HUES6 (cell line): Measurements from ENCODE around the gene NR2F6.

Source experiments
- H3K27ac ChIP-seq: 2 replicates; pipeline ENCODE4 v1.7.0; 2013; ENCODE audit warnings: low read depth, mild to moderate bottlenecking, low read length, inconsistent platforms
- H3K27me3 ChIP-seq: 2 replicates; pipeline ENCODE4 v1.6.1; 2013; ENCODE audit warnings: low read length; ENCODE audit not compliant: control insufficient read depth, insufficient read depth
- H3K36me3 ChIP-seq: 2 replicates; pipeline ENCODE4 v1.6.1; 2013; ENCODE audit warnings: low read length; ENCODE audit not compliant: control insufficient read depth, insufficient read depth
- H3K4me1 ChIP-seq: 2 replicates; pipeline ENCODE4 v1.6.1; 2013; ENCODE audit warnings: low read length; ENCODE audit not compliant: control insufficient read depth, insufficient read depth
- H3K4me3 ChIP-seq: 2 replicates; pipeline ENCODE4 v1.5.1; 2013; ENCODE audit warnings: low read depth, low read length
- H3K9ac ChIP-seq: one replicate; pipeline ENCODE4 v1.6.1; 2013; ENCODE audit warnings: mild to moderate bottlenecking, low read length
- H3K9me3 ChIP-seq: 2 replicates; pipeline ENCODE4 v1.6.1; 2013; ENCODE audit warnings: low read depth, low read length; ENCODE audit not compliant: control insufficient read depth, insufficient read depth

Gene NR2F6

DNA sequence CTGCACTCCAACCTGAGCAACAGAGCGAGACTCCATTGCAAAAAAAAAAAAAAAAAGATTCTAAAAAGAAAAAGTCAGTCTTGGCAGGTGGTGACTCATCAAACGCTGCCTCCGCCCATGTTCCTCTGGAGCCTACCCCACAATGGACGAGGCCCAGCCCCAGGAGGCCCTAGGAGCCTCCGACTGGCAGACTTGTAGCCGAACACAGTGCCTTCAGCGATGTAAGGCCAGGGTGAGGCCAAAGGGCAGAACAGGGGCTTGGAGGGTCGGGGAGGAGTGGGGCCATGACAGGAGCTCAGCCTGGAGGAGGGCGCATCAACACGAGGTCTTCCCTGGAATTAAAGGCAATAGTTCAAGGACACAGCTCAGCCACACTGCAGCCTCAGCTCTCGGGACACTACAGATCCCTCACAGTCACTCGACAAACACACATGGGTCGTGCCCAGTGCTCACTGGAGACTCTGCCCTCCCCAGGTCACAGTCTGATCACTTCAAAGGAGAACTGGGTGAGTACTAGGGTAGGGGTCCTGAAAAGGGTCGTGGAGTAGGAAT, 25.4 kb downstream of the NR2F6 start:
- no peaks in the 10 kb centered on the region for H3K9me3 ChIP-seq
- H3K9ac ChIP-seq, result no peak overlapping the region
- no peaks in the 10 kb centered on the region for H3K27me3 ChIP-seq
- H3K4me1 ChIP-seq, result peaks cover 12% of the 10 kb centered on the region; the same call in 1 of the 2 replicates
- H3K36me3 ChIP-seq, result peaks cover 20% of the 10 kb centered on the region
- no peak overlapping the region for H3K4me3 ChIP-seq
- H3K27ac ChIP-seq, result no peak overlapping the region

DNA sequence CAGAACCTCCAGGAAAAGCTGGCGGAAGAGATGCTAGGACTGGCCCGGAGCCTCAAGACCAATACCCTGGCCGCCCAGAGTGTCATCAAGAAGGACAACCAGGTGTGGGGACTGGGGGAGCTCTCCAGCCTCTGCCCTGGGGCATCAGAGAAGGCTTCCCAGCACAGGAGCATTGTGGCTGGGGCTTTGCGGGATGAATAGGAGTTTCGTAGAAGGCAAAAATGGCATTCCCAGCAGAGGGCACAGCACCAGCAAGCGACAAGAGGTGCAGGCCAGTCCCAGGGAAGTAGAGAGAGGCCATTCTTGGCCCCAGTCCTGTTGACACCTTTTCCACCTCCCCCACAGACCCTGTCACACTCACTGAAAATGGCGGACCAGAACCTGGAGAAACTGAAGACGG, 26.4 kb downstream of the NR2F6 start:
- H3K27me3 ChIP-seq, result no peaks in the 10 kb centered on the region
- H3K4me1 ChIP-seq, result peaks cover 12% of the 10 kb centered on the region; the same call in 1 of the 2 replicates
- no peak overlapping the region for H3K9ac ChIP-seq
- no peak overlapping the region for H3K27ac ChIP-seq
- H3K9me3 ChIP-seq, result no peaks in the 10 kb centered on the region
- H3K4me3 ChIP-seq, result no peak overlapping the region
- peaks cover 20% of the 10 kb centered on the region for H3K36me3 ChIP-seq

DNA sequence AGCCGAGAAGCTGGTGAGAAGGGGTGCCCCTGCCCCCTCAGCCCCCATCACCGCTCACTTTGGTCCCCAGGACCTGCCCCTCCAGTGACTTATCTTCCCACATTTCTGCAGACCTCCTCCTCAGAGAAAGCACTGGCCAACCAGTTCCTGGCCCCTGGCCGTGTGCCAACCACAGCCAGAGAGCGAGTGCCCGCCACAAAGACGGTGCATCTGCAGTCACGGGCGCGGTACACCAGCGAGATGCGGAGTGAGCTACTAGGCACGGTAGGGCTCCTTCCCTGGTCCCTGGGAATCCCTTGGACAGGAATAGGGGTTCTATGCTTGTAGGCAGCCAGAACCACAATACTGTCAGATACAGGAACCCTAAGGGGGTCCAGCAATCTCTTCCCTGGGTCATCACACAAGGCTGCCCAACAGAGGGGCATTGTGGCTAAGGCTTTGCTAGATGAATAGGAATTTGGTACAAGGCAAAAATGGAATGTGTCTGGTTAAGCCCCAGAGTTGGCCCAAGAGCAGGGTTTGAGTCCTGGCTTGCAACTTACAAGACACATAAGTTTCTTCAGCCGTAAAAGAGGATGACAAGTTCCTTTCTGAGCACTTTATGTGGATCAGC, 29.6 kb downstream of the NR2F6 start:
- Histone ChIP-seq H3K36me3 (peaks cover 31% of the 10 kb centered on the region), H3K9me3 (no peaks in the 10 kb centered on the region), H3K9ac (no peak overlapping the region), H3K27me3 (no peaks in the 10 kb centered on the region), H3K4me1 (peaks cover 12% of the 10 kb centered on the region; the same call in 1 of the 2 replicates), H3K4me3 (peak overlapping the region; percentile 85), H3K27ac (no peak overlapping the region)

DNA sequence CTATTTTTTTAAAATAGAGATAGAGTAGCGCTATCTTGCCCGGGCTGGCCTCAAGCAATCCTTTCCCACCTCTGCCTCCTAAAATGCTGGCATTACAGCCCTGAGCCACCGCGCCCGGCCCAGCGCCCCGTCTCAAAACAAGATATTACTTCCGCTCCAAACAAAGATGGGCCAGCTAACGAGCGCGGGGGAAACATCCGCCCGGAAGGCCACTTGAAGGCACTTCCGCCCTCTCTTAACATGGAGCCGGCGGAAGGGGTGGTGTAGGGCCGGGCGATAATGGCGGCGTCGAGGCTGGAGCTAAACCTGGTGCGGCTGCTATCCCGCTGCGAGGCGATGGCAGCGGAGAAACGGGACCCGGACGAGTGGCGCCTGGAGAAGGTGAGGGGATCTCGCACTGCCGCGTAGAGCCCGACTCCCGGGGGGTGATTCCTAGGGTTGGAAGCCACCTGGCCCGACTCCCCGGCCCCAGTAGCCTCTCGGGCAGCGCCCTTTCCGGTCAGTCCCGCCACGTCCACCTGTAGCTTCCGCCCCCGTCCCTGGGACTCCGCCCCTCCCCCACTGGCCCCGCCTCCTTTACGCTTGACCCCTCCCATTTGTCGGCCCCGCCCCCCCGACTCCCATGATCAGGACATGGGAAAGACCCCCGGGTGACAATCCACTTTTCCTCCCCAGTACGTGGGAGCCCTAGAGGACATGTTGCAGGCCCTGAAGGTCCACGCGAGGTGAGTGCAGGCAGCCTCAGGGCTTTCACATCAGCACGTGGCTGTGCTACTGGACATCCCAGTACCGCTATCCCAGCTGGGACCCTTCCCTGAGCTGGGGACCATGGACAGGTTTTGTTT, 30.4 kb downstream of the NR2F6 start, which contains the start of gene USE1:
Gene USE1 (plus strand): TSS at position 231 of the 845 bp plus-strand sequence. CDS start 49 bp downstream, at position 280.
- Histone ChIP-seq H3K9ac (peak within 1 kb of the TSS; percentile 94), H3K4me3 (peak within 1 kb of the TSS; percentile 85), H3K27me3 (no peaks in the 10 kb centered on the region), H3K27ac (peak within 1 kb of the TSS; percentile 94), H3K4me1 (peaks cover 11% of the 10 kb centered on the region; the same call in 1 of the 2 replicates), H3K36me3 (peaks cover 36% of the 10 kb centered on the region), H3K9me3 (no peaks in the 10 kb centered on the region)

DNA sequence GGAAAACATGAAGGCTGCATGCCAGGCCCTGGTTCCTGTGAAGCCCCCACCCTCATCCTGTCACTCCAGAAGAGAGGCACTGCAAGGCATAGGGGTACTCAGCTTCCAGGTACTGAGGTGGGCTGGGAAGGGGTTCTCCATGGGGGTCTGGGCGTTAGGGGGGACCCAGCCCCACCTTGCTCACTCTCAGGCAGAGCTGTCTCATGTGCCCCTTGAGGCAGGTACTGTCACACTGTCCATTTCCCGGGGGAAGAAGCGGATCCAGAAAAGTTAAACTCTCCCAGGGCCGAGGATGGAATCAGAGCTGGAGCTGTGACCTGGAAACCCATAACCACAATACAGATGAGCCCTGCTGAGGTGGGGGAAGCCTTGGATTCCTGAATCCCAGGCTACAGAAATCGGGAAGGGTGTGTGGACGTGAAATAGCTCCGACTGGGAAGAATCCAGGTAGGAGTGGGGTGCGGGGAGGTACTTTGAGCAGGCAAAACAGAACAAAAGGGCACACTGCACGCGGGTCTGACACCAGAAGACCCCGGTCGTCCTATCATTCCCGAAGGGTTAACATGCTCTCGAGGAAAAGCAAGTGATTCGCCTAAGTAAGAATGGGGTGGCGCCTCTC, 31.1 kb downstream of the NR2F6 start:
- H3K36me3 ChIP-seq, result peaks cover 39% of the 10 kb centered on the region
- peak overlapping the region; percentile 94 for H3K9ac ChIP-seq
- peak overlapping the region; percentile 94 for H3K27ac ChIP-seq
- no peaks in the 10 kb centered on the region for H3K27me3 ChIP-seq
- H3K9me3 ChIP-seq, result no peaks in the 10 kb centered on the region
- H3K4me1 ChIP-seq, result peaks cover 12% of the 10 kb centered on the region
- H3K4me3 ChIP-seq, result peak overlapping the region; percentile 85

DNA sequence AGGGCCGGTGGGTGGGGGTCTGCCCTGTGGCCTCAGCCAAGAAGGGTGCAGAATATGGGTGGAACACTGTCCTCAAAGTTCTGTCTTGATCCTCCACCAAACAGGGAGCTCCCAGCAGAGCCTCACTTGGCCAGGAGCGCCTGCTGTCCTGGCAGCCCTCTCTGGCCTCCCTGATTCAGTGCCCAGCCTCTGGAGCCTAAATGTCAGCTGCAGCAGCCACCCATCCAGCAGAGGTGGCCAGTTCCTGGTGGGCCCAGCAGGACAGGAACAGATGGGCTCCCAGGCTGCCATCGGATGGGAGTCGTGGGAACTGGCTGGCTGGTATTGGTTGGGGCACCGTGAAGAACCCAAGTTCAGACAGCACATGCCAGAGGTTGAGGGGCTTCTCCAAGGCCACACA, 32.4 kb downstream of the NR2F6 start:
- Histone ChIP-seq H3K36me3 (peaks cover 32% of the 10 kb centered on the region), H3K4me3 (no peak overlapping the region), H3K9ac (no peak overlapping the region), H3K27me3 (no peaks in the 10 kb centered on the region), H3K9me3 (no peaks in the 10 kb centered on the region), H3K27ac (no peak overlapping the region), H3K4me1 (peaks cover 17% of the 10 kb centered on the region)

DNA sequence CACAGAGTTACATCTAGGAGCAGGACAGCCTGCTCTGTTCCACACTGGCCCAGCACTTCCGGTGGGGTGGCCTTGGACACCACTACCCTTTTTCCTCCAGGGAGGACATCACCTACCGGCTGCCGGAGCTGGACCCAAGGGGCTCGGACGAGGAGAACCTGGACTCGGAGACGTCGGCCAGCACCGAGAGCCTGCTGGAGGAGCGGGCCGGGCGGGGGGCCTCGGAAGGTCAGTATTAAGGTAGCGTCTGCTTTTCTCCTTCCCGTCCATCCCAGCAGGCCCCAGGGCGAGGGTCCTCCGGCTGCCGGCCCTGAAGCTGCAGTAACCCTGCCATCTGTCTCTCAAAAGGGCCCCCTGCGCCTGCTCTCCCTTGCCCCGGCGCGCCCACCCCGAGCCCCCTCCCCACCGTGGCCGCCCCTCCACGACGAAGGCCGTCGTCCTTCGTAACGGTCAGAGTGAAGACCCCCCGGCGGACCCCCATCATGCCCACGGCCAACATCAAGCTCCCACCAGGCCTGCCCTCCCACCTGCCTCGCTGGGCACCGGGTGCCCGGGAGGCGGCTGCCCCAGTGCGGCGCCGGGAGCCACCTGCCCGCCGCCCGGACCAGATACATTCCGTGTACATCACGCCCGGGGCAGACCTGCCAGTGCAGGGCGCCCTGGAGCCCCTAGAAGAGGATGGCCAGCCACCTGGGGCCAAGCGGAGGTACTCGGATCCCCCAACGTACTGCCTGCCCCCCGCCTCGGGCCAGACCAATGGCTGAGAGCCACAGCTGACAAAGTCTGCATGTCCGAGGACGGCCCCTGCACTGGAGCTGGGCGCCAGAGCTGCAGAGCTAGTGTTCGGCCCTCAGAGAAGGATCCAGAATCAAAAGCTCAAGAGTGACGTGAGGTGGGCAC, 33.9 kb downstream of the NR2F6 start:
- Histone ChIP-seq H3K36me3 (peaks cover 24% of the 10 kb centered on the region), H3K27me3 (no peaks in the 10 kb centered on the region), H3K4me3 (no peak overlapping the region), H3K27ac (no peak overlapping the region), H3K9ac (no peak overlapping the region), H3K4me1 (peaks cover 17% of the 10 kb centered on the region), H3K9me3 (no peaks in the 10 kb centered on the region)

DNA sequence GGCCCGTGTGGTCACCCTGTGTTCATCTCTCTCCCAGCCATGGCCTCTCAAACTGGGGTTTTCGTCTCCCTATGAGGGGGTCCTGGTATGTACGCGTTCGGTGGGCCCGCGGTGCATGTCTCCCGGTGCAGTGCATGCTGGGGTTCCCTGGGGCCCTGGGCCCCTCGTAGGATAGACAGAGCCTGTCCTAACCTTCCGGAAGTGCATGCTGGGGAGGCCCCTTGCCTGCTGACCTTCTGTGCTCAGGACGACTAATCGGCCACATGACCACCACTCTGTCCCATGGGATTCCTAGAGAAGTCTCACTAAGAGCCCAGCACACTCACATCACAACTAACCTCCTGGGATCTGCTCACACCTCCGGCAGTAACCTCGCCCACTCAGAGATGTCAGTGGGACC, 35.4 kb downstream of the NR2F6 start:
- Histone ChIP-seq H3K27me3 (no peaks in the 10 kb centered on the region), H3K4me1 (peaks cover 9% of the 10 kb centered on the region), H3K9ac (no peak overlapping the region), H3K36me3 (peaks cover 38% of the 10 kb centered on the region), H3K27ac (no peak overlapping the region), H3K4me3 (no peak overlapping the region), H3K9me3 (no peaks in the 10 kb centered on the region)

DNA sequence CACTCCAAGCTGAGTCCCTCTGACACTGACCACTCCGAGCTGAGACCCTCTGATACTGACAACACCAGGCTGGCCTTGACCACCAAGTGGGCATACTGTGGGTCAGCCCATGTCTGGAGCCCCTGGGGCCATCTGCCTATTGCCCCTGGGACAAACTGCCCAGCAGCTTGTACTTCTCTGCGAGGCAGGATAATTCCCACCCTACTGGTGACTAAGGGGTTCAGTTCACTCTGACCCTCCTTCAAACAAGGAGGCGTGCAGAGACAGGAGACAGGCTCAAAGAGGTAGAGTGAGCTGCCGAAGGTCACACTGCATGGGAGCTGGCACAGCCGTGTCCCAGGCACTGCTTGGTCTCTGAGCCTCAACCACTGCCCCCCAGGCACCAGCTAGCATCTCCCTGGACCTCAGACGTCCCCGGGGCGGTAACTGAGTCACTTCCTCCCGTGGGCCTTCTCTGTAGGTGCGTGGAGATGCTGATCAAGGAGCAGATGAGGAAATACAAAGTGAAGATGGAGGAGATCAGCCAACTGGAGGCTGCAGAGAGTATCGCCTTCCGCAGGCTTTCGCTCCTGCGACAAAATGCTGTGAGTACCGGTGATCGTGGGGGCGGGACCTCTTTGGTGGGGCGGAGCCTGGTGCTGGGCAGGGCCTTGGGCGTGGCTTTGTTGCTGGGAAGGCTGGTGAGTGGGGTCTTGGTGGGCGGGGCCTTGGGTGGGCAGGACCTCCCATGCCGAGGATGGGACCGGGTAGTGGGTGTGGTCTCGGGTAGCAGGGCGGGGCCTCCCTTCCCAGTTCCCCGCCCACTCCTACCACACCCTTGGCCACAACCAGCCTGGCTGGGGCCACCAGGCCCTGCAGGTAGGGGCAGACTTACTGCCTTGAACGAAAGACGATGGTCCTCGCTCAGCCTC, 36.3 kb downstream of the NR2F6 start:
- Histone ChIP-seq H3K9me3 (no peaks in the 10 kb centered on the region), H3K4me1 (peaks cover 9% of the 10 kb centered on the region), H3K27ac (no peak overlapping the region), H3K36me3 (peaks cover 38% of the 10 kb centered on the region), H3K27me3 (no peaks in the 10 kb centered on the region), H3K9ac (no peak overlapping the region), H3K4me3 (0 out of 2 replicates have a peak overlapping the region, but pooled peaks have one; percentile 23)
